Immature natural killer cell (primary cell): Measurements from ENCODE around the gene ZKSCAN5. TPM values are rescaled to one million over a fixed set of nuclear protein-coding genes. Genes with fewer than 3 reads are reported as not detected.

Experiments
- polyA plus RNA-seq, 3 donors: library from polyadenylated mRNA; unstranded; fragments of 300-500 nt; fragmentation: Illumina TruSeq; gene quantifications; one replicate each; pipeline ENCODE4 v1.2.3, GENCODE V29; 2021

ZKSCAN5 gene
- polyA plus RNA-seq, 3 donors from 2014 or later: 3.2 to 9.4 (median 4.6) TPM

Other genes starting within 250 kb of the ZKSCAN5 start
- gene MYH16, start 231.8 kb upstream of the ZKSCAN5 start, polyA plus RNA-seq: not detected
- 10 to 100 TPM; 26.6 to 49.2 (median 39.5) TPM for gene ARPC1A, start 178.8 kb upstream of the ZKSCAN5 start, polyA plus RNA-seq
- gene ARPC1B, start 129.9 kb upstream of the ZKSCAN5 start, polyA plus RNA-seq: 100 to 1,000 TPM; 582 to 834 (median 626) TPM
- gene PDAP1, start 96.1 kb upstream of the ZKSCAN5 start, polyA plus RNA-seq: 10 to 100 TPM; 20.7 to 43.3 (median 30.0) TPM
- 100 to 1,000 TPM; 265 to 362 (median 279) TPM for gene BUD31, start 95.7 kb upstream of the ZKSCAN5 start, polyA plus RNA-seq
- gene PTCD1, start 65.9 kb upstream of the ZKSCAN5 start, polyA plus RNA-seq: 1 to 10 TPM in 2 of 3 donors, under 1 TPM in 1; 0.83 to 3.7 (median 1.4) TPM
- 10 to 100 TPM; 18.4 to 26.6 (median 22.2) TPM for gene CPSF4, start 65.7 kb upstream of the ZKSCAN5 start, polyA plus RNA-seq
- 100 to 1,000 TPM; 455 to 757 (median 495) TPM for gene ATP5MF, start 38.5 kb upstream of the ZKSCAN5 start, polyA plus RNA-seq
- gene ZNF789, start 31.8 kb upstream of the ZKSCAN5 start, polyA plus RNA-seq: 1 to 10 TPM; 4.6 to 7.6 (median 5.4) TPM
- gene ZNF394, start 4.4 kb upstream of the ZKSCAN5 start, polyA plus RNA-seq: 10 to 100 TPM; 68.6 to 91.7 (median 76.0) TPM
- 1 to 10 TPM in 2 of 3 donors, not detected in 1; 1.9 to 4.7 TPM for gene FAM200A, start 47.5 kb downstream of the ZKSCAN5 start, polyA plus RNA-seq
- 10 to 100 TPM; 69.8 to 98.9 (median 75.0) TPM for gene ZNF655, start 54.0 kb downstream of the ZKSCAN5 start, polyA plus RNA-seq
- gene TMEM225B, start 93.6 kb downstream of the ZKSCAN5 start, polyA plus RNA-seq: 1 to 10 TPM; 1.3 to 6.5 (median 2.8) TPM
- 10 to 100 TPM in 1 of 3 donors, 1 to 10 TPM in 2; 7.6 to 14.9 (median 9.6) TPM for gene ZSCAN25, start 112.3 kb downstream of the ZKSCAN5 start, polyA plus RNA-seq
- under 1 TPM in 1 of 3 donors, not detected in 2; 0.35 TPM for gene CYP3A5, start 175.3 kb downstream of the ZKSCAN5 start, polyA plus RNA-seq
- not detected for gene CYP3A7, start 230.5 kb downstream of the ZKSCAN5 start, polyA plus RNA-seq